ENCODE measurements around the gene CHID1.

Gene CHID1

GRCh38 chr11:832529-833113, 78.0 kb downstream of the CHID1 start, which contains the start of gene CD151:
CD151 (plus strand) TSS chr11:832952; CDS start chr11:836070, 3,118 bp downstream.
- Histone ChIP-seq H3K4me2 (ENCODE audit: low read length) (peak within 1 kb of the TSS; percentile 62), H3F3A (ENCODE audit: control insufficient read depth, insufficient read depth) (no peaks in the 10 kb centered on the region; the same call in 1 of the 2 replicates), H3K9me3 (ENCODE audit: control insufficient read depth, insufficient read depth, low read length) (no peaks in the 10 kb centered on the region), H3K79me2 (ENCODE audit: control insufficient read depth, low read length) (no peaks in the 10 kb centered on the region), H3K9me2 (replicated peaks; ENCODE audit: control insufficient read depth, low read length) (no peaks in the 10 kb centered on the region), H3K27ac (ENCODE audit: low read depth, low read length) (no peak within 1 kb of the TSS), H3K27me3 (ENCODE audit: control insufficient read depth, low read length) (peaks cover 72% of the 10 kb centered on the region), H4K20me1 (ENCODE audit: control insufficient read depth, insufficient read depth, low read depth, low read length) (no peaks in the 10 kb centered on the region; the same call in 1 of the 2 replicates), H3K4me1 (ENCODE audit: control insufficient read depth, low read length) (peaks cover 46% of the 10 kb centered on the region), H3K36me3 (ENCODE audit: control insufficient read depth, low read length) (peaks cover 2% of the 10 kb centered on the region; the same call in 1 of the 2 replicates), H3K4me3 (ENCODE audit: low read length) (peak within 1 kb of the TSS; percentile 45)
- TF ChIP-seq EZH2phosphoT487 (IDR thresholded peaks at IDR 0.05; ENCODE audit: borderline replicate concordance, low read length) (no peak), CTCF (IDR thresholded peaks at IDR 0.05; ENCODE audit: low read depth, low read length, poor library complexity, severe bottlenecking) (no peak)

GRCh38 chr11:831961-832528, 78.6 kb downstream of the CHID1 start:
- Histone ChIP-seq H3K27ac (ENCODE audit: low read depth, low read length) (no peak overlapping the region), H3F3A (ENCODE audit: control insufficient read depth, insufficient read depth) (no peaks in the 10 kb centered on the region; the same call in 1 of the 2 replicates), H3K4me3 (ENCODE audit: low read length) (peak overlapping the region; percentile 45), H3K27me3 (ENCODE audit: control insufficient read depth, low read length) (peaks cover 77% of the 10 kb centered on the region), H3K79me2 (ENCODE audit: control insufficient read depth, low read length) (no peaks in the 10 kb centered on the region), H4K20me1 (ENCODE audit: control insufficient read depth, insufficient read depth, low read depth, low read length) (no peaks in the 10 kb centered on the region; the same call in 1 of the 2 replicates), H3K9me3 (ENCODE audit: control insufficient read depth, insufficient read depth, low read length) (no peaks in the 10 kb centered on the region), H3K9me2 (replicated peaks; ENCODE audit: control insufficient read depth, low read length) (no peaks in the 10 kb centered on the region), H3K36me3 (ENCODE audit: control insufficient read depth, low read length) (no peaks in the 10 kb centered on the region), H3K4me2 (ENCODE audit: low read length) (peak overlapping the region; percentile 62), H3K4me1 (ENCODE audit: control insufficient read depth, low read length) (peaks cover 52% of the 10 kb centered on the region)
- TF ChIP-seq EZH2phosphoT487 (IDR thresholded peaks at IDR 0.05; ENCODE audit: borderline replicate concordance, low read length) = peak; percentile 39; the same call in 1 of the 2 replicates
- TF ChIP-seq CTCF (IDR thresholded peaks at IDR 0.05; ENCODE audit: low read depth, low read length, poor library complexity, severe bottlenecking) = no peak

- Histone ChIP-seq H3F3A (ENCODE audit: control insufficient read depth, insufficient read depth) (no peaks in the 10 kb centered on the region; the same call in 1 of the 2 replicates), H3K4me3 (ENCODE audit: low read length) (no peak overlapping the region), H3K9me2 (replicated peaks; ENCODE audit: control insufficient read depth, low read length) (no peaks in the 10 kb centered on the region), H3K36me3 (ENCODE audit: control insufficient read depth, low read length) (no peaks in the 10 kb centered on the region), H3K4me1 (ENCODE audit: control insufficient read depth, low read length) (peaks cover 60% of the 10 kb centered on the region), H3K79me2 (ENCODE audit: control insufficient read depth, low read length) (no peaks in the 10 kb centered on the region), H3K27me3 (ENCODE audit: control insufficient read depth, low read length) (peaks cover 81% of the 10 kb centered on the region), H3K27ac (ENCODE audit: low read depth, low read length) (no peak overlapping the region), H3K4me2 (ENCODE audit: low read length) (peak overlapping the region; percentile 62), H3K9me3 (ENCODE audit: control insufficient read depth, insufficient read depth, low read length) (no peaks in the 10 kb centered on the region), H4K20me1 (ENCODE audit: control insufficient read depth, insufficient read depth, low read depth, low read length) (no peaks in the 10 kb centered on the region; the same call in 1 of the 2 replicates)
- no peak for TF ChIP-seq CTCF (IDR thresholded peaks at IDR 0.05; ENCODE audit: low read depth, low read length, poor library complexity, severe bottlenecking)
- no peak for TF ChIP-seq EZH2phosphoT487 (IDR thresholded peaks at IDR 0.05; ENCODE audit: borderline replicate concordance, low read length)
Measured at GRCh38 chr11:831118-831864, 79.3 kb downstream of the CHID1 start.
